Epidermal melanocyte (primary cell): ENCODE results near the gene PRKACA.
"Not testable (repeated sequence)": the region's sequence is repeated elsewhere in the genome, so short reads cannot be mapped to it uniquely, and the experiment has no call there.

Source experiments
- DNase-seq: peaks from one replicate; pipeline ENCODE4 v3.0.0; 2011; ENCODE audit warnings: low spot score; ENCODE audit not compliant: insufficient read length

Gene PRKACA

GRCh38 chr19:14050961-14051360 is 66.6 kb downstream of the PRKACA start:
- DNase-seq, result not testable (repeated sequence)

GRCh38 chr19:14050512-14050911 is 67.0 kb downstream of the PRKACA start:
- DNase-seq, result peak; percentile 3

- peak; percentile 20 for DNase-seq
Observed at GRCh38 chr19:14048443-14049153, 69.0 kb downstream of the PRKACA start.

- not testable (repeated sequence) for DNase-seq
Observed at GRCh38 chr19:14047866-14048265, 69.7 kb downstream of the PRKACA start.

GRCh38 chr19:14042659-14043608 is 74.6 kb downstream of the PRKACA start:
- peak; percentile 67 for DNase-seq
